Mesenchymal stem cell (in vitro differentiated cells and primary cell): ENCODE measurements around the gene RERG.

ENCODE experiments used
- DNase-seq: peaks from one replicate; pipeline ENCODE4 v3.0.0-alpha.2; 2013
- H2AFZ ChIP-seq: one replicate; pipeline ENCODE4 v1.6.1; 2013; ENCODE audit warnings: low read depth, mild to moderate bottlenecking, control low read depth, inconsistent platforms, low read length, moderate library complexity
- H2AK5ac ChIP-seq: 2 replicates; pipeline ENCODE4 v1.6.1; 2013; ENCODE audit warnings: low read length, moderate library complexity, mild to moderate bottlenecking, inconsistent platforms; ENCODE audit not compliant: severe bottlenecking
- H2BK120ac ChIP-seq: one replicate; pipeline ENCODE4 v1.6.1; 2013; ENCODE audit warnings: low read depth, mild to moderate bottlenecking, inconsistent platforms, low read length, moderate library complexity
- H2BK12ac ChIP-seq, 2 experiments: one replicate each; pipeline ENCODE4 v1.6.1; 2013; ENCODE audit warnings: inconsistent platforms in 2 of 2, low read length in 2 of 2, mild to moderate bottlenecking in 2 of 2, moderate library complexity in 2 of 2, control low read depth in 1 of 2
- H2BK15ac ChIP-seq: one replicate; pipeline ENCODE4 v1.6.1; 2013; ENCODE audit warnings: mild to moderate bottlenecking, low read depth, inconsistent platforms; ENCODE audit not compliant: poor library complexity, severe bottlenecking
- H2BK5ac ChIP-seq: 2 replicates; pipeline ENCODE4 v1.6.1; 2013; ENCODE audit warnings: low read depth, mild to moderate bottlenecking, low read length, control low read depth, inconsistent platforms; ENCODE audit not compliant: poor library complexity, severe bottlenecking
- H3K14ac ChIP-seq, 2 experiments: one replicate each; pipeline ENCODE4 v1.6.1; 2013; ENCODE audit warnings: inconsistent platforms in 2 of 2, low read length in 2 of 2, control low read depth in 1 of 2, mild to moderate bottlenecking in 1 of 2, moderate library complexity in 1 of 2
- H3K18ac ChIP-seq, 2 experiments: one replicate each; pipeline ENCODE4 v1.6.1; 2013; ENCODE audit warnings: inconsistent platforms in 2 of 2, low read length in 2 of 2, control low read depth in 1 of 2, low read depth in 1 of 2, mild to moderate bottlenecking in 1 of 2
- H3K23ac ChIP-seq, 2 experiments: one replicate each; pipeline ENCODE4 v1.6.1; 2013; ENCODE audit warnings: inconsistent platforms in 2 of 2, low read length in 2 of 2, mild to moderate bottlenecking in 2 of 2, moderate library complexity in 2 of 2, control low read depth in 1 of 2
- H3K27ac ChIP-seq: 2 replicates; pipeline ENCODE4 v1.5.1; 2013; ENCODE audit warnings: mild to moderate bottlenecking, moderate library complexity, low read length, control low read depth, inconsistent platforms; ENCODE audit not compliant: poor library complexity, severe bottlenecking
- H3K27me3 ChIP-seq, 2 experiments: 2 replicates each; pipeline versions ENCODE4 v1.6.1 to v1.7.0; 2013; ENCODE audit warnings: low read length in 2 of 2, mild to moderate bottlenecking in 2 of 2, moderate library complexity in 2 of 2, control low read depth in 1 of 2, inconsistent platforms in 1 of 2; ENCODE audit not compliant: control insufficient read depth in 1 of 2, insufficient read depth in 1 of 2
- H3K36me3 ChIP-seq, 2 experiments: 2 replicates each; pipeline versions ENCODE4 v1.6.1 to v1.7.0; 2013; ENCODE audit warnings: low read length in 2 of 2, control low read depth in 1 of 2, inconsistent platforms in 1 of 2, low read depth in 1 of 2, mild to moderate bottlenecking in 1 of 2; ENCODE audit not compliant: insufficient read depth in 2 of 2, control insufficient read depth in 1 of 2
- H3K4ac ChIP-seq, 2 experiments: one replicate each; pipeline ENCODE4 v1.6.1; 2013; ENCODE audit warnings: inconsistent platforms in 2 of 2, low read length in 2 of 2, mild to moderate bottlenecking in 2 of 2, moderate library complexity in 2 of 2, control low read depth in 1 of 2, low read depth in 1 of 2
- H3K4me1 ChIP-seq: 2 replicates; pipeline ENCODE4 v1.6.1; 2013; ENCODE audit warnings: low read depth, low read length, control low read depth; ENCODE audit not compliant: control insufficient read depth, insufficient read depth
- H3K4me2 ChIP-seq: 2 replicates; pipeline ENCODE4 v1.6.1; 2013; ENCODE audit warnings: low read length, mild to moderate bottlenecking, inconsistent platforms; ENCODE audit not compliant: poor library complexity, severe bottlenecking
- H3K4me3 ChIP-seq, 2 experiments: 2 replicates each; pipeline versions ENCODE4 v1.5.1 to v1.7.0; 2013; ENCODE audit warnings: low read length in 2 of 2, mild to moderate bottlenecking in 2 of 2, control low read depth in 1 of 2, low read depth in 1 of 2; ENCODE audit not compliant: insufficient read depth in 1 of 2
- H3K79me1 ChIP-seq: replicated peaks from 2 replicates; pipeline ENCODE4 v1.6.1; 2013; ENCODE audit warnings: mild to moderate bottlenecking, control low read depth, low read length, inconsistent platforms; ENCODE audit not compliant: poor library complexity, severe bottlenecking
- H3K9ac ChIP-seq: 2 replicates; pipeline ENCODE4 v1.7.0; 2013; ENCODE audit warnings: mild to moderate bottlenecking, low read length, moderate library complexity
- H3K9me3 ChIP-seq: 2 replicates; pipeline ENCODE4 v1.7.0; 2013; ENCODE audit warnings: mild to moderate bottlenecking, low read length; ENCODE audit not compliant: control insufficient read depth
- H4K8ac ChIP-seq: one replicate; pipeline ENCODE4 v1.6.1; 2013; ENCODE audit warnings: inconsistent platforms, mild to moderate bottlenecking, low read length, moderate library complexity
- H4K91ac ChIP-seq: one replicate; pipeline ENCODE4 v1.6.1; 2013; ENCODE audit warnings: mild to moderate bottlenecking, low read length, inconsistent platforms
- WGBS: methylation state at CpG from one replicate; pipeline ENCODE4 v1.1.7; 2013; ENCODE audit warnings: mixed read lengths; 5-methylcytosine and 5-hydroxymethylcytosine counted together

RERG gene

GRCh38 chr12:15208140-15208539, 13.1 kb downstream of the RERG start:
- Histone ChIP-seq H4K91ac (no peak overlapping the region), H3K27me3 (no peaks in the 10 kb centered on the region), H2BK12ac (no peak overlapping the region), H3K27ac (no peak overlapping the region), H3K23ac (no peak overlapping the region), H2AFZ (no peak overlapping the region), H3K14ac (no peak overlapping the region), H3K9me3 (no peaks in the 10 kb centered on the region), H3K79me1 (no peaks in the 10 kb centered on the region), H2BK120ac (no peak overlapping the region), H3K4me1 (no peaks in the 10 kb centered on the region), H3K4me3 (no peak overlapping the region), H2BK15ac (no peak overlapping the region), H2BK5ac (no peak overlapping the region), H2AK5ac (peak overlapping the region; percentile 18), H3K18ac (no peak overlapping the region), H3K9ac (peak overlapping the region; percentile 64), H3K4me2 (no peak overlapping the region), H4K8ac (no peak overlapping the region), H3K36me3 (no peaks in the 10 kb centered on the region), H3K4ac (no peak overlapping the region)
- DNase-seq, result peak; percentile 37
- WGBS, result no CpG with 5 or more reads among the region's 2 CpGs

GRCh38 chr12:15206831-15207389, 14.3 kb downstream of the RERG start:
- DNase-seq, result no peak
- 30% methylated on average over 1 of the region's 4 CpGs for WGBS
- Histone ChIP-seq H2AFZ (no peak overlapping the region), H3K9me3 (no peaks in the 10 kb centered on the region), H3K14ac (no peak overlapping the region), H3K27me3 (no peaks in the 10 kb centered on the region), H3K27ac (no peak overlapping the region), H3K4ac (no peak overlapping the region), H2BK15ac (no peak overlapping the region), H3K79me1 (no peaks in the 10 kb centered on the region), H2BK120ac (no peak overlapping the region), H4K91ac (no peak overlapping the region), H4K8ac (no peak overlapping the region), H3K18ac (no peak overlapping the region), H2AK5ac (no peak overlapping the region), H3K4me2 (no peak overlapping the region), H3K9ac (no peak overlapping the region), H3K4me1 (no peaks in the 10 kb centered on the region), H3K23ac (no peak overlapping the region), H3K4me3 (peak overlapping the region in 1 of 2 experiments; percentile 5), H2BK12ac (no peak overlapping the region), H2BK5ac (no peak overlapping the region), H3K36me3 (no peaks in the 10 kb centered on the region)

GRCh38 chr12:15206338-15206737, 14.9 kb downstream of the RERG start:
- Histone ChIP-seq H3K36me3 (no peaks in the 10 kb centered on the region), H3K4me3 (no peak overlapping the region), H2BK5ac (no peak overlapping the region), H3K9me3 (no peaks in the 10 kb centered on the region), H3K27ac (no peak overlapping the region), H3K23ac (no peak overlapping the region), H3K27me3 (no peaks in the 10 kb centered on the region), H3K4me1 (no peaks in the 10 kb centered on the region), H2BK15ac (no peak overlapping the region), H2AFZ (no peak overlapping the region), H3K4ac (no peak overlapping the region), H3K18ac (no peak overlapping the region), H4K8ac (no peak overlapping the region), H3K14ac (no peak overlapping the region), H4K91ac (no peak overlapping the region), H3K9ac (no peak overlapping the region), H2AK5ac (no peak overlapping the region), H3K4me2 (no peak overlapping the region), H2BK120ac (no peak overlapping the region), H3K79me1 (no peaks in the 10 kb centered on the region), H2BK12ac (no peak overlapping the region)
- 84% methylated on average over 4 of the region's 4 CpGs for WGBS
- DNase-seq, result no peak

- H3K4me1 ChIP-seq, result no peaks in the 10 kb centered on the region
- H3K4me2 ChIP-seq, result no peak overlapping the region
- H3K79me1 ChIP-seq, result no peaks in the 10 kb centered on the region
- no peak overlapping the region for H3K4me3 ChIP-seq
- no peak overlapping the region for H4K91ac ChIP-seq
- peak overlapping the region; percentile 56 for H3K9ac ChIP-seq
- no peak overlapping the region for H2BK15ac ChIP-seq
- DNase-seq, result no peak
- no peak overlapping the region for H2AK5ac ChIP-seq
- H2BK120ac ChIP-seq, result no peak overlapping the region
- H3K4ac ChIP-seq, result no peak overlapping the region
- H2BK12ac ChIP-seq, result no peak overlapping the region
- no peak overlapping the region for H3K14ac ChIP-seq
- H2AFZ ChIP-seq, result no peak overlapping the region
- H3K23ac ChIP-seq, result no peak overlapping the region
- no peak overlapping the region for H3K18ac ChIP-seq
- no peaks in the 10 kb centered on the region for H3K36me3 ChIP-seq
- H3K27ac ChIP-seq, result no peak overlapping the region
- 72% methylated on average over 5 of the region's 8 CpGs for WGBS
- no peaks in the 10 kb centered on the region for H3K9me3 ChIP-seq
- H3K27me3 ChIP-seq, result no peaks in the 10 kb centered on the region
- H2BK5ac ChIP-seq, result no peak overlapping the region
- H4K8ac ChIP-seq, result no peak overlapping the region
Observed at GRCh38 chr12:15205341-15206010, 15.7 kb downstream of the RERG start.
